ENCODE results near the gene MED27.

DNA sequence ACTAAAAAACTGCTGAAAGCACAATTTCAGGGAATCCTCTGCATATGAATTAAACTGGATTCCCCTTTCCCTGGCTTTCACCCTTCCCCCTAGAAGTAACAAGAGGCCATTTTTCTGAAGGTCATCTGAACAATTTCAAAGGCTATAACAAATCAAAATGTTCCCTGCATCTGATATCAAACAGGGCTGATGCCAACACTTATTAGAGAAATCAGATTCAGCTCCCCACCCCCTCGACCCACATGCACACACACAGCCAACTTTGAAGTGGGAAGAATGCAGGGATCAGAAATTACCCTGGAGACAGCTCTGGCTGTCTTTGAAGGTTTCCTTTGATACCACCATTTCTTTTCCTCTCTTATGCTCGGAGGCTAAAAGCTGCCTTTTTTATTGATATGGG is 190.7 kb downstream of the MED27 start:
- no peak for TF ChIP-seq NFIC (IDR thresholded peaks at IDR 0.05)
- no peak for TF ChIP-seq TAF1 (IDR thresholded peaks at IDR 0.05; ENCODE audit: low read depth)
- TF ChIP-seq, protein P1, sequence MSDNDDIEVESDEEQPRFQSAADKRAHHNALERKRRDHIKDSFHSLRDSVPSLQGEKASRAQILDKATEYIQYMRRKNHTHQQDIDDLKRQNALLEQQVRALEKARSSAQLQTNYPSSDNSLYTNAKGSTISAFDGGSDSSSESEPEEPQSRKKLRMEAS (IDR thresholded peaks at IDR 0.05): no peak
- no peak for TF ChIP-seq EP300 (IDR thresholded peaks at IDR 0.05; ENCODE audit: borderline replicate concordance)
- no peak for TF ChIP-seq YY1 (IDR thresholded peaks at IDR 0.05; ENCODE audit: low read depth)
- no peak for TF ChIP-seq EGR1 (IDR thresholded peaks at IDR 0.05)
- TF ChIP-seq FOXM1 (IDR thresholded peaks at IDR 0.05; ENCODE audit: borderline replicate concordance, low read depth): no peak
- TF ChIP-seq, protein P2, sequence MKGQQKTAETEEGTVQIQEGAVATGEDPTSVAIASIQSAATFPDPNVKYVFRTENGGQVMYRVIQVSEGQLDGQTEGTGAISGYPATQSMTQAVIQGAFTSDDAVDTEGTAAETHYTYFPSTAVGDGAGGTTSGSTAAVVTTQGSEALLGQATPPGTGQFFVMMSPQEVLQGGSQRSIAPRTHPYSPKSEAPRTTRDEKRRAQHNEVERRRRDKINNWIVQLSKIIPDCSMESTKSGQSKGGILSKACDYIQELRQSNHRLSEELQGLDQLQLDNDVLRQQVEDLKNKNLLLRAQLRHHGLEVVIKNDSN (IDR thresholded peaks at IDR 0.05): no peak

Data from Ishikawa (cell line).